Mucosa of stomach (tissue), 1 donor: ENCODE measurements around the gene SMAD9.

Source experiments
- H3K27me3 ChIP-seq: one replicate; pipeline ENCODE4 v1.7.0; 2013; ENCODE audit warnings: mild to moderate bottlenecking, low read length; ENCODE audit not compliant: control insufficient read depth, insufficient read depth
- H3K36me3 ChIP-seq: one replicate; pipeline ENCODE4 v1.7.0; 2013; ENCODE audit warnings: low read length; ENCODE audit not compliant: control insufficient read depth, insufficient read depth
- H3K4me1 ChIP-seq: one replicate; pipeline ENCODE4 v1.7.0; 2013; ENCODE audit warnings: mild to moderate bottlenecking, low read length; ENCODE audit not compliant: control insufficient read depth, insufficient read depth
- H3K4me3 ChIP-seq: one replicate; pipeline ENCODE4 v1.7.0; 2013; ENCODE audit warnings: low read length
- H3K9ac ChIP-seq: one replicate; pipeline ENCODE4 v1.7.0; 2013; ENCODE audit warnings: mild to moderate bottlenecking, low read length, moderate library complexity
- H3K9me3 ChIP-seq: one replicate; pipeline ENCODE4 v1.7.0; 2013; ENCODE audit warnings: mild to moderate bottlenecking, low read length, moderate library complexity; ENCODE audit not compliant: control insufficient read depth
- donor health status: Pancreatic carcinoma.

Gene SMAD9

GRCh38 chr13:36919171-36919832, 736 bp downstream of the SMAD9 start:
- Histone ChIP-seq H3K9ac (peak overlapping the region; percentile 41), H3K27me3 (peaks cover 21% of the 10 kb centered on the region), H3K4me1 (peaks cover 4% of the 10 kb centered on the region), H3K4me3 (no peak overlapping the region), H3K36me3 (no peaks in the 10 kb centered on the region), H3K9me3 (no peaks in the 10 kb centered on the region)

- H3K9ac ChIP-seq, result peak overlapping the region; percentile 41
- H3K27me3 ChIP-seq, result peaks cover 21% of the 10 kb centered on the region
Observed at GRCh38 chr13:36918246-36919131, 1.5 kb downstream of the SMAD9 start.

GRCh38 chr13:36917311-36917710, 2.7 kb downstream of the SMAD9 start:
- Histone ChIP-seq H3K9me3 (no peaks in the 10 kb centered on the region), H3K9ac (no peak overlapping the region), H3K4me1 (peaks cover 10% of the 10 kb centered on the region), H3K36me3 (no peaks in the 10 kb centered on the region), H3K27me3 (peaks cover 21% of the 10 kb centered on the region), H3K4me3 (no peak overlapping the region)

More at GRCh38 chr13:36918246-36919131, 1.5 kb downstream of the SMAD9 start:
- Histone ChIP-seq H3K4me1 (peaks cover 5% of the 10 kb centered on the region), H3K4me3 (no peak overlapping the region), H3K9me3 (no peaks in the 10 kb centered on the region), H3K36me3 (no peaks in the 10 kb centered on the region)

- Histone ChIP-seq H3K36me3 (no peaks in the 10 kb centered on the region), H3K9me3 (no peaks in the 10 kb centered on the region), H3K27me3 (peaks cover 21% of the 10 kb centered on the region), H3K9ac (no peak overlapping the region), H3K4me3 (no peak overlapping the region), H3K4me1 (peaks cover 10% of the 10 kb centered on the region)
Observed at GRCh38 chr13:36915896-36916640, 4.0 kb downstream of the SMAD9 start.

GRCh38 chr13:36915106-36915505, 4.9 kb downstream of the SMAD9 start:
- Histone ChIP-seq H3K4me1 (peaks cover 6% of the 10 kb centered on the region), H3K36me3 (no peaks in the 10 kb centered on the region), H3K9ac (no peak overlapping the region), H3K4me3 (no peak overlapping the region), H3K27me3 (peaks cover 14% of the 10 kb centered on the region), H3K9me3 (no peaks in the 10 kb centered on the region)

- peaks cover 14% of the 10 kb centered on the region for H3K27me3 ChIP-seq
- no peak overlapping the region for H3K9ac ChIP-seq
- no peaks in the 10 kb centered on the region for H3K9me3 ChIP-seq
- H3K4me3 ChIP-seq, result no peak overlapping the region
- H3K36me3 ChIP-seq, result no peaks in the 10 kb centered on the region
- peaks cover 6% of the 10 kb centered on the region for H3K4me1 ChIP-seq
Observed at GRCh38 chr13:36914648-36915047, 5.4 kb downstream of the SMAD9 start.

GRCh38 chr13:36913463-36913862, 6.6 kb downstream of the SMAD9 start:
- H3K9me3 ChIP-seq, result no peaks in the 10 kb centered on the region
- H3K36me3 ChIP-seq, result no peaks in the 10 kb centered on the region
- no peak overlapping the region for H3K9ac ChIP-seq
- peaks cover 6% of the 10 kb centered on the region for H3K4me1 ChIP-seq
- peaks cover 4% of the 10 kb centered on the region for H3K27me3 ChIP-seq
- no peak overlapping the region for H3K4me3 ChIP-seq

GRCh38 chr13:36912973-36913372, 7.1 kb downstream of the SMAD9 start:
- H3K27me3 ChIP-seq, result no peaks in the 10 kb centered on the region
- H3K4me3 ChIP-seq, result no peak overlapping the region
- no peaks in the 10 kb centered on the region for H3K36me3 ChIP-seq
- H3K4me1 ChIP-seq, result peaks cover 6% of the 10 kb centered on the region
- H3K9ac ChIP-seq, result no peak overlapping the region
- no peaks in the 10 kb centered on the region for H3K9me3 ChIP-seq

GRCh38 chr13:36912369-36912768, 7.7 kb downstream of the SMAD9 start:
- Histone ChIP-seq H3K9me3 (no peaks in the 10 kb centered on the region), H3K4me3 (no peak overlapping the region), H3K4me1 (peaks cover 6% of the 10 kb centered on the region), H3K9ac (no peak overlapping the region), H3K27me3 (no peaks in the 10 kb centered on the region), H3K36me3 (no peaks in the 10 kb centered on the region)

GRCh38 chr13:36910545-36910944, 9.5 kb downstream of the SMAD9 start:
- H3K9ac ChIP-seq, result no peak overlapping the region
- H3K36me3 ChIP-seq, result no peaks in the 10 kb centered on the region
- H3K9me3 ChIP-seq, result no peaks in the 10 kb centered on the region
- no peak overlapping the region for H3K4me3 ChIP-seq
- H3K4me1 ChIP-seq, result peaks cover 6% of the 10 kb centered on the region
- H3K27me3 ChIP-seq, result no peaks in the 10 kb centered on the region

- H3K9ac ChIP-seq, result no peak overlapping the region
- no peaks in the 10 kb centered on the region for H3K9me3 ChIP-seq
- H3K36me3 ChIP-seq, result no peaks in the 10 kb centered on the region
- H3K4me1 ChIP-seq, result no peaks in the 10 kb centered on the region
- H3K4me3 ChIP-seq, result no peak overlapping the region
- no peaks in the 10 kb centered on the region for H3K27me3 ChIP-seq
Observed at GRCh38 chr13:36907821-36908220, 12.2 kb downstream of the SMAD9 start.

GRCh38 chr13:36907266-36907665, 12.8 kb downstream of the SMAD9 start:
- no peak overlapping the region for H3K4me3 ChIP-seq
- no peaks in the 10 kb centered on the region for H3K4me1 ChIP-seq
- H3K9me3 ChIP-seq, result no peaks in the 10 kb centered on the region
- no peaks in the 10 kb centered on the region for H3K36me3 ChIP-seq
- H3K27me3 ChIP-seq, result no peaks in the 10 kb centered on the region
- no peak overlapping the region for H3K9ac ChIP-seq
